SK-N-MC (cell line): Measurements from ENCODE around the gene PLPPR5.

Experiments
- DNase-seq: peaks from one replicate; pipeline ENCODE4 v3.0.0-alpha.2; 2011; ENCODE audit warnings: low read depth, low spot score
- H3K27ac ChIP-seq: fragments of 200-600 bp; sonication (generic); 2 replicates; pipeline ENCODE4 v1.5.1; 2016; ENCODE audit warnings: mixed run types
- H3K36me3 ChIP-seq: fragments of 200-600 bp; sonication (generic); 2 replicates; pipeline ENCODE4 v1.6.1; 2017; ENCODE audit warnings: antibody characterized with exemption, low read length, mixed read lengths; ENCODE audit not compliant: insufficient read depth
- H3K4me3 ChIP-seq: fragments of 200-600 bp; sonication (generic); 2 replicates; pipeline ENCODE4 v1.5.1; 2016
- H3K9ac ChIP-seq: fragments of 200-600 bp; sonication (generic); 2 replicates; pipeline ENCODE4 v1.8.0; 2017; ENCODE audit warnings: mixed run types, mixed read lengths; ENCODE audit not compliant: insufficient read length
- H3K9me3 ChIP-seq: fragments of 200-600 bp; sonication (generic); 2 replicates; pipeline ENCODE4 v1.6.1; 2017; ENCODE audit warnings: low read depth, mild to moderate bottlenecking, antibody characterized with exemption, low read length, moderate library complexity, mixed read lengths
- EZH2 ChIP-seq: fragments of 200-600 bp; sonication (generic); IDR thresholded peaks from one replicate; pipeline ENCODE4 v1.6.1; 2017; ENCODE audit warnings: antibody characterized with exemption
- FOXP2 ChIP-seq: optimal IDR thresholded peaks from 2 replicates; pipeline ENCODE3; 2011; ENCODE audit warnings: mild to moderate bottlenecking, moderate library complexity; ENCODE audit not compliant: insufficient read depth; ENCODE audit errors: extremely low read length, control extremely low read depth
- POLR2AphosphoS5 ChIP-seq: IDR thresholded peaks from 2 replicates; pipeline ENCODE4 v1.6.1; 2012; ENCODE audit warnings: mild to moderate bottlenecking, low read depth, low read length, borderline replicate concordance

Gene PLPPR5

DNA sequence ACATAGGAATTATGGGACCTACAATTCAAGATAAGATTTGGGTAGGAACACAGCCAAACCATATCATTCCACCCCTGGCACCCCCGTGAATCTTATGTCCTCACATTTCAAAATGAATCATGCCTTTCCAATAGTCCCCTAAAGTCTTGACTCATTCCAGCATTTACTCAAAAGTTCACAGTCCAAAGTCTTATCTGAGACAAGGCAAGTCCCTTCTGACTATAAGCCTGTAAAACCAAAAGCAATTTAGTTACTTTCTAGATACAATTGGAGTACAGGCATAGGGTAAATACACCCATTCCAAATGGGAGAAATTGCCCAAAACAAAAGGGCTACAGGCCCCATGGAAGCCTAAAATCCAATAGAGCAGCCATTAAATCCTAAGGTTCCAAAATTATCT is 138.9 kb downstream of the PLPPR5 start:
- Histone ChIP-seq H3K27ac (no peak overlapping the region), H3K9me3 (no peaks in the 10 kb centered on the region), H3K4me3 (no peak overlapping the region), H3K36me3 (no peaks in the 10 kb centered on the region), H3K9ac (no peak overlapping the region)
- no peak for DNase-seq
- TF ChIP-seq EZH2 (no peak), FOXP2 (no peak), POLR2AphosphoS5 (no peak)

GRCh38 chr1:98860329-98860728 is 144.3 kb downstream of the PLPPR5 start:
- no peak for TF ChIP-seq FOXP2
- TF ChIP-seq EZH2: no peak
- TF ChIP-seq POLR2AphosphoS5: no peak
- Histone ChIP-seq H3K9me3 (no peaks in the 10 kb centered on the region), H3K4me3 (no peak overlapping the region), H3K9ac (no peak overlapping the region), H3K36me3 (no peaks in the 10 kb centered on the region), H3K27ac (no peak overlapping the region)
- no peak for DNase-seq

- TF ChIP-seq FOXP2: no peak
- no peak for TF ChIP-seq POLR2AphosphoS5
- TF ChIP-seq EZH2: no peak
These were observed 150.5 kb downstream of the PLPPR5 start for GRCh38 chr1:98854137-98854536.

DNA sequence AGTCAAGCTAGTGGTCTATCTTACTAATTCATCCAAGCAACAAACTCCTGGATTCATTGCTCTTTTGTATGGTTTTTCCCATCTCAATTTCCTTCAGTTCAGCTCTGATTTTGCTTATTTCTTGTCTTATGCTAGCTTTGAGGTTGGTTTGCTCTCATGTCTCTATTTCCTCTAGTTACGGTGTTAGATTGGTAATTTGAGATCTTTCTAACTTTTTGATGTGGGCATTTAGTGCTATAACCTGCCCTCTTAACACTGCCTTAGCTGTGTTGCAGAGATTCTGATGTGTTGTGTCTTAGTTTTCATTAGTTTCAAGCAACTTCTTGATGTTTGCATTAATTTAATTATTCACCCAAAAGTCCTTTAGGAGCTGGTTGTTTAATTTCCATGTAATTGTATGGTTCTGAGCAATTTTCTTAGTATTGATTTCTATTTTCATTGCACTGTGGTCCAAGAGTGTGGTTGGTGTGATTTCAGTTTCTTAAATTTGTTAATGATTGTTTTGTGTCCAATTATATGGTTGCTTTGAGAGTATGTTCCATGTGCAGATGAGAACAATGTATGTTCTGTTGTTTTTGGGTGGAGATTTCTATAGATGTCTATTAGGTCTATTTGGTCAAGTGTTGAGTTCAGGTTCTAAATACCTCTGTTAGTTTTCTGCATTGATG is 154.6 kb downstream of the PLPPR5 start:
- TF ChIP-seq EZH2 (no peak), POLR2AphosphoS5 (no peak), FOXP2 (no peak)
- no peak overlapping the region for H3K9ac ChIP-seq
- DNase-seq: no peak
- H3K4me3 ChIP-seq: no peak overlapping the region
- no peaks in the 10 kb centered on the region for H3K36me3 ChIP-seq
- H3K9me3 ChIP-seq: no peaks in the 10 kb centered on the region
- H3K27ac ChIP-seq: no peak overlapping the region

More at GRCh38 chr1:98854137-98854536, 150.5 kb downstream of the PLPPR5 start:
- Histone ChIP-seq H3K36me3 (no peaks in the 10 kb centered on the region), H3K27ac (no peak overlapping the region), H3K9me3 (no peaks in the 10 kb centered on the region), H3K4me3 (no peak overlapping the region), H3K9ac (no peak overlapping the region)
- DNase-seq: no peak

GRCh38 chr1:98842241-98842640 is 162.4 kb downstream of the PLPPR5 start:
- Histone ChIP-seq H3K36me3 (no peaks in the 10 kb centered on the region), H3K9ac (no peak overlapping the region), H3K27ac (no peak overlapping the region), H3K9me3 (no peaks in the 10 kb centered on the region; the same call in 1 of the 2 replicates), H3K4me3 (no peak overlapping the region)
- TF ChIP-seq EZH2 (no peak), POLR2AphosphoS5 (no peak), FOXP2 (no peak)
- no peak for DNase-seq
